HCT116 (cell line): ENCODE measurements around the gene MAPKBP1. TPM values are rescaled to one million over a fixed set of nuclear protein-coding genes. Genes with fewer than 3 reads are reported as not detected.

Experiments used
- ATAC-seq: fragments of 200-7000 bp; cut with Tn5 transposase; 2 replicates; pipeline ENCODE4 v1.9.1; 2020; ENCODE audit warnings: mild to moderate bottlenecking, moderate library complexity
- BruUV-seq: library from RNA; stranded (reverse); fragments of 400-500 nt; replicated peaks from 2 replicates; lab custom pipeline; 2021; lab: Mats Ljungman, UMichigan
- CTCF ChIA-PET: fragments of 300-600 bp; sonication (Branson Sonifier 250); formaldehyde crosslinking; loops from one replicate; lab custom pipeline; 2021; ENCODE audit warnings: antibody characterized with exemption; lab: Charles Lee
- POLR2A ChIA-PET: fragments of 300-600, 350-600 bp; sonication (Branson Sonifier 250); formaldehyde crosslinking; loops from one replicate; lab custom pipeline; 2021; ENCODE audit warnings: antibody characterized with exemption; lab: Charles Lee
- RAD21 ChIA-PET, 2 experiments: fragments of 300-600 bp; sonication (Branson Sonifier 250); formaldehyde crosslinking; loops; one replicate each; lab custom pipeline; 2023; ENCODE audit warnings: low total read pairs in 2 of 2; ENCODE audit not compliant: uncharacterized antibody in 2 of 2, unreplicated experiment in 2 of 2, low non-redundant PET in 1 of 2; lab: Charles Lee
- DNase-seq: peaks from one replicate; pipeline ENCODE4 v3.0.0-alpha.2; 2010; ENCODE audit warnings: low read depth, low spot score
- H2AFZ ChIP-seq: fragments of 200-600 bp; shearing (Covaris generic), sonication (generic); 2 replicates; pipeline ENCODE4 v1.6.1; 2017; ENCODE audit warnings: low read depth, mixed run types, mixed read lengths, antibody characterized with exemption, low read length; ENCODE audit not compliant: poor library complexity, severe bottlenecking
- H3K27ac ChIP-seq: 2 replicates; pipeline ENCODE4 v1.5.1; 2012; ENCODE audit warnings: low read depth, low read length
- H3K27me3 ChIP-seq: fragments of 200-600 bp; sonication (generic); 2 replicates; pipeline ENCODE4 v1.6.1; 2016; ENCODE audit warnings: mixed run types, low read length, mixed read lengths; ENCODE audit not compliant: insufficient read depth
- H3K36me3 ChIP-seq, 2 experiments: fragments of 200-500 bp in 1 of 2; fragments of 200-600 bp in 1 of 2; sonication (Bioruptor generic) in 1 of 2; sonication (generic) in 1 of 2; 2 replicates each; pipeline versions ENCODE4 v1.5.1 to v1.6.1; 2014 to 2016; ENCODE audit warnings: low read length in 2 of 2, inconsistent platforms in 1 of 2, mixed read lengths in 1 of 2, mixed run types in 1 of 2; ENCODE audit not compliant: insufficient read depth in 2 of 2, control insufficient read depth in 1 of 2
- H3K4me1 ChIP-seq, 2 experiments: fragments of 200-600 bp in 1 of 2; sonication (generic) in 1 of 2; 2 replicates each; pipeline versions ENCODE4 v1.5.1 to v1.6.1; 2012 to 2017; ENCODE audit warnings: low read length in 2 of 2, inconsistent platforms in 1 of 2, mild to moderate bottlenecking in 1 of 2, mixed read lengths in 1 of 2, mixed run types in 1 of 2, moderate library complexity in 1 of 2; ENCODE audit not compliant: insufficient read depth in 2 of 2, control insufficient read depth in 1 of 2
- H3K4me2 ChIP-seq: fragments of 200-600 bp; sonication (generic); 2 replicates; pipeline ENCODE4 v1.6.1; 2017; ENCODE audit warnings: mixed run types, low read length, mixed read lengths
- H3K4me3 ChIP-seq, 2 experiments: fragments of 200-600 bp in 1 of 2; sonication (generic) in 1 of 2; replicated peaks in 1 of 2; 2 replicates each; pipeline ENCODE4 v1.5.1; 2011 to 2016; ENCODE audit warnings: low read length in 2 of 2, control low read depth in 1 of 2, low read depth in 1 of 2, mild to moderate bottlenecking in 1 of 2, mixed read lengths in 1 of 2, mixed run types in 1 of 2
- H3K79me2 ChIP-seq: fragments of 200-600 bp; sonication (generic); 2 replicates; pipeline ENCODE4 v1.6.1; 2017; ENCODE audit warnings: mild to moderate bottlenecking, mixed run types, low read length, moderate library complexity, mixed read lengths; ENCODE audit not compliant: insufficient read depth
- H3K9ac ChIP-seq: fragments of 200-600 bp; sonication (generic); 2 replicates; pipeline ENCODE4 v1.6.1; 2016; ENCODE audit warnings: low read length, mixed read lengths
- H3K9me2 ChIP-seq: fragments of 200-600 bp; sonication (generic), shearing (Covaris generic); 2 replicates; pipeline ENCODE4 v1.6.1; 2017; ENCODE audit warnings: mixed run types, mild to moderate bottlenecking, moderate library complexity; ENCODE audit not compliant: insufficient read depth
- H3K9me3 ChIP-seq, 2 experiments: fragments of 200-500 bp in 1 of 2; fragments of 200-600 bp in 1 of 2; sonication (Bioruptor generic) in 1 of 2; sonication (generic) in 1 of 2; 2 replicates each; pipeline ENCODE4 v1.6.1; 2014 to 2017; ENCODE audit warnings: low read length in 2 of 2, mixed read lengths in 2 of 2, inconsistent platforms in 1 of 2, low read depth in 1 of 2, mild to moderate bottlenecking in 1 of 2, mixed run types in 1 of 2, moderate library complexity in 1 of 2; ENCODE audit not compliant: control insufficient read depth in 1 of 2, insufficient read depth in 1 of 2
- H4K20me1 ChIP-seq: fragments of 200-600 bp; sonication (generic), shearing (Covaris generic); 2 replicates; pipeline ENCODE4 v1.6.1; 2017; ENCODE audit warnings: mixed run types, mild to moderate bottlenecking, moderate library complexity; ENCODE audit not compliant: insufficient read depth
- CTCF ChIP-seq, 3 experiments: fragments of 200-600 bp in 1 of 3; sonication (generic) in 1 of 3; IDR thresholded peaks in 2 of 3; conservative IDR thresholded peaks in 1 of 3; 2 replicates each; pipeline ENCODE4 v1.5.1; 2012 to 2017; ENCODE audit warnings: low read depth in 2 of 3, low read length in 2 of 3, antibody characterized with exemption in 1 of 3, borderline replicate concordance in 1 of 3, control low read depth in 1 of 3, mild to moderate bottlenecking in 1 of 3, mixed read lengths in 1 of 3, mixed run types in 1 of 3, moderate library complexity in 1 of 3; ENCODE audit not compliant: insufficient read depth in 1 of 3
- POLR2A ChIP-seq: IDR thresholded peaks from 2 replicates; pipeline ENCODE4 v1.7.0; 2011; ENCODE audit warnings: borderline replicate concordance; ENCODE audit not compliant: insufficient read depth, insufficient read length; ENCODE audit errors: extremely low read depth
- RAD21 ChIP-seq: IDR thresholded peaks from 2 replicates; pipeline ENCODE4 v1.6.1; 2012; ENCODE audit warnings: low read depth, mild to moderate bottlenecking
- TCF7L2 ChIP-seq: IDR thresholded peaks from 2 replicates; pipeline ENCODE4 v1.7.0; 2011; ENCODE audit warnings: borderline replicate concordance, inconsistent platforms; ENCODE audit not compliant: insufficient read depth, insufficient read length; ENCODE audit errors: extremely low read depth
- intact Hi-C: fragments of 100-400 bp; cut with micrococcal nuclease; formaldehyde crosslinking; loops from 2 replicates; pipeline ENCODE4 v1.10.0; 2022
- total RNA-seq: library from RNA; stranded (reverse); gene quantifications from one replicate; pipeline ENCODE4 v1.2.1, GENCODE V29; 2021; ENCODE audit not compliant: unreplicated experiment

The MAPKBP1 gene
- total RNA-seq, 1 experiment from 2014 or later: 21.3 TPM

DNA sequence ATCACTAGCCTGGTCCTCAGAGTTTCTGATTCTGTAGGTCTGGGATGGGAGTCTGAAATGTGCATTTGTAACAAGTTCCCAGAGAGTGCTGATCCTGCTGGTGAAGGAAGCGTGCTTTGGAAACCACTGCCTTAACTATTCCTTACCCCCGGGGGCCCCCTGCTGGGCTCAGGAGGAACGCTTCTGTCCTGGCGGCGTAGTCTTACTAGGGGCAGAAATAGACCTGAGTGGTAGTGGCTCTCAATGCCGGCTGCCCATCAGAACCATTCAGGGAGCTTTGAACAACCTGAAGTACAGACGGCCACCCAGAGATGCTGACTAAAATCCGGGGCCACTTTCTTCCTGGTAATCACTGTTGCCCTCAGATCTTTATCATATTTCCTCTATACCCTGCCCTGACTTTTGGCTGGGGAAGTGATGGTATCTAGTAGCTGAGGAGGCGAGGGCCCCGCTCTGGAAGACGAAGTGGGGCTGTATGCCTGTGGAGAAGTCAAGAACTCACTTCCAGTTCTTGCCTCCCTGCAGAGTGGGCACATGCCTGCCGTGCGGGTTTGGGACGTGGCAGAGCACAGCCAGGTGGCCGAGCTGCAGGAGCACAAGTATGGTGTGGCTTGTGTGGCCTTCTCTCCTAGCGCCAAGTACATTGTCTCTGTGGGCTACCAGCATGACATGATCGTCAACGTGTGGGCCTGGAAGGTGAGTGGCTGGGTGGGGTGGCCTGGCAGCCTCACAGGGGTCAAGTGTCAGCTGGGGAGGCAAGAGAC lies 37.3 kb downstream of the MAPKBP1 start:
- H3K9ac ChIP-seq: no peak overlapping the region
- peak; percentile 46 for DNase-seq
- CTCF ChIA-PET: interaction anchor here (0.8 to 5.7 kb wide), 8 partner anchors 23 to 345 kb away, joined by 3 to 125 read pairs (median 4); partner anchors contain the start of gene MAPKBP1
- POLR2A ChIA-PET: interaction anchor here (1.4 to 2.5 kb wide), 2 partner anchors 38 to 208 kb away, joined by 5 to 12 read pairs; partner anchors contain the start of gene MAPKBP1
- H3K9me2 ChIP-seq: no peaks in the 10 kb centered on the region
- H3K36me3 ChIP-seq: peaks cover 0 to 6% of the 10 kb centered on the region in 2 experiments; a peak in 1 of 4 replicates
- no peak overlapping the region for H3K27ac ChIP-seq
- H3K4me3 ChIP-seq: no peak overlapping the region
- no peaks in the 10 kb centered on the region for H3K79me2 ChIP-seq
- RAD21 ChIA-PET: interaction anchor here (0.6 to 2.5 kb wide), 6 partner anchors 37 to 346 kb away, joined by 3 to 15 read pairs (median 5); partner anchors contain the start of gene MAPKBP1 (in 2 of the 2)
- no peak overlapping the region for H2AFZ ChIP-seq
- no peaks in the 10 kb centered on the region for H4K20me1 ChIP-seq
- TF ChIP-seq RAD21: peak; percentile 95
- peak; percentile 90 to 94 (median 91) for TF ChIP-seq CTCF (IDR thresholded peaks at IDR 0.05 in 2 of 3, conservative IDR thresholded peaks at IDR 0.05 in 1 of 3; ENCODE audit: borderline replicate concordance in 1 of 3, insufficient read depth in 1 of 3, low read depth in 2 of 3, low read length in 2 of 3)
- TF ChIP-seq POLR2A: no peak
- no peak for TF ChIP-seq TCF7L2
- TF ChIP-seq, all 23 proteins: peak for 2
- ATAC-seq: peak; percentile 92
- H3K27me3 ChIP-seq: no peaks in the 10 kb centered on the region
- no TSS peak for BruUV-seq
- peaks cover 6 to 12% of the 10 kb centered on the region in 2 experiments; a peak in 3 of 4 replicates for H3K4me1 ChIP-seq
- no peaks in the 10 kb centered on the region for H3K9me3 ChIP-seq
- no peak overlapping the region for H3K4me2 ChIP-seq
- intact Hi-C loops: loop anchor here (1.0 to 2.0 kb wide), 6 partner anchors 39 to 346 kb away; no protein-coding TSS in a partner anchor
